NCI-H2029 treated with DMSO at 0.1 percent for 48 hours (cell line): ENCODE data around the gene PSRC1.

ENCODE experiments used
- DNase-seq: peaks from one replicate; lab custom pipeline; 2025; lab: John Stamatoyannopoulos, UW

Gene PSRC1

GRCh38 chr1:109247401-109248365, 35.3 kb downstream of the PSRC1 start:
- DNase-seq: no peak

GRCh38 chr1:109246141-109246551, 36.8 kb downstream of the PSRC1 start:
- DNase-seq: no peak

- no peak for DNase-seq
These were observed 38.9 kb downstream of the PSRC1 start for GRCh38 chr1:109243860-109244552.

- DNase-seq: no peak
These were observed 39.7 kb downstream of the PSRC1 start for GRCh38 chr1:109243221-109243620.

GRCh38 chr1:109242387-109242786, 40.6 kb downstream of the PSRC1 start:
- DNase-seq: no peak

GRCh38 chr1:109241841-109242345, 41.1 kb downstream of the PSRC1 start:
- no peak for DNase-seq

GRCh38 chr1:109241344-109241743, 41.6 kb downstream of the PSRC1 start:
- DNase-seq: no peak

- no peak for DNase-seq
These were observed 42.5 kb downstream of the PSRC1 start for GRCh38 chr1:109240158-109241152.

GRCh38 chr1:109239409-109240068, 43.4 kb downstream of the PSRC1 start:
- DNase-seq: no peak

GRCh38 chr1:109239047-109239408, 43.9 kb downstream of the PSRC1 start:
- no peak for DNase-seq

GRCh38 chr1:109238382-109238781, 44.6 kb downstream of the PSRC1 start:
- DNase-seq: no peak

GRCh38 chr1:109237512-109237911, 45.4 kb downstream of the PSRC1 start:
- no peak for DNase-seq

- DNase-seq: no peak
These were observed 47.8 kb downstream of the PSRC1 start for GRCh38 chr1:109235137-109235536.

GRCh38 chr1:109231066-109231465, 51.9 kb downstream of the PSRC1 start:
- no peak for DNase-seq
